ENCODE data around the gene SND1. TPM values are rescaled to one million over a fixed set of nuclear protein-coding genes. Genes with fewer than 3 reads are reported as not detected.

Gene SND1
- total and polyA plus RNA-seq, 5 donors from 2014 or later, result 84.4 to 121 (median 86.9) TPM

- Histone ChIP-seq H3K9me3 (ENCODE audit: control insufficient read depth in 2 of 2, low read length in 2 of 2) (no peaks in the 10 kb centered on the region), H3K4me3 (ENCODE audit: low read depth, low read length) (no peak overlapping the region), H3K36me3 (ENCODE audit: control insufficient read depth, insufficient read depth, low read length) (peaks cover 2% of the 10 kb centered on the region), H3K27me3 (ENCODE audit: control insufficient read depth, insufficient read depth, low read length) (no peaks in the 10 kb centered on the region), H3K27ac (ENCODE audit: insufficient read depth, low read length, poor library complexity, severe bottlenecking) (no peak overlapping the region), H3K4me1 (ENCODE audit: control insufficient read depth, insufficient read depth, low read length, poor library complexity, severe bottlenecking) (no peaks in the 10 kb centered on the region)
- Mint-ChIP-seq H3K9me3 (peaks cover 0 to 1% (median 0%) of the 10 kb centered on the region in 7 donors), H3K4me1 (peaks cover 5 to 36% (median 33%) of the 10 kb centered on the region in 4 donors), H3K27me3 (no peaks in the 10 kb centered on the region), H3K36me3 (peaks cover 18% of the 10 kb centered on the region), H3K27ac (no peak overlapping the region), H3K4me3 (no peak overlapping the region)
- ATAC-seq (ENCODE audit: low read depth in 2 of 2), result no peak
- no peak for DNase-seq
These were observed 137.0 kb downstream of the SND1 start for GRCh38 chr7:127789031-127789430.

- Mint-ChIP-seq H3K27me3 (no peaks in the 10 kb centered on the region), H3K4me1 (peaks cover 5 to 45% (median 34%) of the 10 kb centered on the region in 4 donors)
These were observed 139.6 kb downstream of the SND1 start for GRCh38 chr7:127791446-127792189.

GRCh38 chr7:127792528-127793342 lies 140.7 kb downstream of the SND1 start:
- peak in 2 of 3 donors; percentile 5 to 33 for DNase-seq
- Histone ChIP-seq H3K27me3 (ENCODE audit: control insufficient read depth, insufficient read depth, low read length) (no peaks in the 10 kb centered on the region), H3K36me3 (ENCODE audit: control insufficient read depth, insufficient read depth, low read length) (peaks cover 4% of the 10 kb centered on the region), H3K27ac (ENCODE audit: insufficient read depth, low read length, poor library complexity, severe bottlenecking) (no peak overlapping the region), H3K4me3 (ENCODE audit: low read depth, low read length) (no peak overlapping the region), H3K9me3 (ENCODE audit: control insufficient read depth in 2 of 2, low read length in 2 of 2) (no peaks in the 10 kb centered on the region), H3K4me1 (ENCODE audit: control insufficient read depth, insufficient read depth, low read length, poor library complexity, severe bottlenecking) (no peaks in the 10 kb centered on the region)
- Mint-ChIP-seq H3K9me3 (peaks cover 0 to 1% (median 0%) of the 10 kb centered on the region in 7 donors), H3K4me1 (peaks cover 5 to 35% (median 25%) of the 10 kb centered on the region in 4 donors), H3K27me3 (no peaks in the 10 kb centered on the region), H3K36me3 (peaks cover 10% of the 10 kb centered on the region), H3K27ac (no peak overlapping the region), H3K4me3 (no peak overlapping the region)
- no peak for ATAC-seq (ENCODE audit: low read depth in 2 of 2)

More at GRCh38 chr7:127791446-127792189, 139.6 kb downstream of the SND1 start:
- DNase-seq (no peak), ATAC-seq (ENCODE audit: low read depth in 2 of 2) (no peak)
- Mint-ChIP-seq H3K27ac (peak overlapping the region in 1 of 3 donors; percentile 60), H3K9me3 (peaks cover 0 to 1% (median 0%) of the 10 kb centered on the region in 7 donors), H3K4me3 (no peak overlapping the region), H3K36me3 (peaks cover 10% of the 10 kb centered on the region)
- no peaks in the 10 kb centered on the region for H3K4me1 ChIP-seq (ENCODE audit: control insufficient read depth, insufficient read depth, low read length, poor library complexity, severe bottlenecking)
- H3K4me3 ChIP-seq (ENCODE audit: low read depth, low read length), result no peak overlapping the region
- H3K36me3 ChIP-seq (ENCODE audit: control insufficient read depth, insufficient read depth, low read length), result peaks cover 4% of the 10 kb centered on the region
- no peaks in the 10 kb centered on the region for H3K9me3 ChIP-seq (ENCODE audit: control insufficient read depth in 2 of 2, low read length in 2 of 2)
- H3K27ac ChIP-seq (ENCODE audit: insufficient read depth, low read length, poor library complexity, severe bottlenecking), result no peak overlapping the region
- no peaks in the 10 kb centered on the region for H3K27me3 ChIP-seq (ENCODE audit: control insufficient read depth, insufficient read depth, low read length)

GRCh38 chr7:127793582-127793981 lies 141.6 kb downstream of the SND1 start:
- peaks cover 10% of the 10 kb centered on the region for H3K36me3 Mint-ChIP-seq
- ATAC-seq (ENCODE audit: low read depth in 2 of 2) (no peak), DNase-seq (no peak)
- no peaks in the 10 kb centered on the region for H3K9me3 ChIP-seq (ENCODE audit: control insufficient read depth in 2 of 2, low read length in 2 of 2)
- H3K27ac ChIP-seq (ENCODE audit: insufficient read depth, low read length, poor library complexity, severe bottlenecking), result no peak overlapping the region
- H3K27me3 ChIP-seq (ENCODE audit: control insufficient read depth, insufficient read depth, low read length), result no peaks in the 10 kb centered on the region
- H3K27ac Mint-ChIP-seq, result no peak overlapping the region
- no peak overlapping the region for H3K4me3 ChIP-seq (ENCODE audit: low read depth, low read length)
- H3K4me1 Mint-ChIP-seq, result peaks cover 5 to 32% (median 28%) of the 10 kb centered on the region in 4 donors
- peaks cover 0 to 1% (median 0%) of the 10 kb centered on the region in 7 donors for H3K9me3 Mint-ChIP-seq
- H3K36me3 ChIP-seq (ENCODE audit: control insufficient read depth, insufficient read depth, low read length), result peaks cover 4% of the 10 kb centered on the region
- no peaks in the 10 kb centered on the region for H3K27me3 Mint-ChIP-seq
- H3K4me1 ChIP-seq (ENCODE audit: control insufficient read depth, insufficient read depth, low read length, poor library complexity, severe bottlenecking), result no peaks in the 10 kb centered on the region
- no peak overlapping the region for H3K4me3 Mint-ChIP-seq

- no peak overlapping the region for H3K4me3 ChIP-seq (ENCODE audit: low read depth, low read length)
- ATAC-seq (ENCODE audit: low read depth in 2 of 2) (no peak), DNase-seq (no peak)
- H3K27me3 Mint-ChIP-seq, result no peaks in the 10 kb centered on the region
- H3K36me3 ChIP-seq (ENCODE audit: control insufficient read depth, insufficient read depth, low read length), result peaks cover 4% of the 10 kb centered on the region
- H3K27ac Mint-ChIP-seq, result no peak overlapping the region
- H3K36me3 Mint-ChIP-seq, result peaks cover 4% of the 10 kb centered on the region
- no peaks in the 10 kb centered on the region for H3K9me3 ChIP-seq (ENCODE audit: control insufficient read depth in 2 of 2, low read length in 2 of 2)
- peaks cover 5 to 30% (median 27%) of the 10 kb centered on the region in 4 donors for H3K4me1 Mint-ChIP-seq
- H3K9me3 Mint-ChIP-seq, result peaks cover 0 to 1% (median 0%) of the 10 kb centered on the region in 7 donors
- no peak overlapping the region for H3K27ac ChIP-seq (ENCODE audit: insufficient read depth, low read length, poor library complexity, severe bottlenecking)
- no peaks in the 10 kb centered on the region for H3K27me3 ChIP-seq (ENCODE audit: control insufficient read depth, insufficient read depth, low read length)
- no peaks in the 10 kb centered on the region for H3K4me1 ChIP-seq (ENCODE audit: control insufficient read depth, insufficient read depth, low read length, poor library complexity, severe bottlenecking)
- no peak overlapping the region for H3K4me3 Mint-ChIP-seq
These were observed 142.1 kb downstream of the SND1 start for GRCh38 chr7:127794136-127794535.

DNA sequence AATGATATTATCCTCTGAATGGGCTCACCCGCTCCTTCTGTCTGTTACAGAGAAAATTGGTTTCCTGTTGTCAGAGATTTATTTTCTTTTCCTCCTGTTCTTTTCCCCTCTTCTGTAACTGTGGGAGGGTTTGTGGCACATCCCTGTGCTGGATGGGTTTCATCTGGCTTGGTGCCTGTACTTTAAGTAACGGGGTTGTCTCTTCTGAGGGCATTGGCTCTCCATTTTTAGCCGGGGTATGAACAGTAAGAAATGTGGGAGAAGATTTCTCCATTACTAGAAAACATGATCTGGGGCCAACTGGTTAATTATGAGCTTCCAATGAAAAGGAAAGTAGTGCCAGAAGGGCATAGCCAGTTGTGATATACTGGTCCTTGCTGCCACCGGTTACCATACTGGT lies 142.6 kb downstream of the SND1 start:
- Histone ChIP-seq H3K4me1 (ENCODE audit: control insufficient read depth, insufficient read depth, low read length, poor library complexity, severe bottlenecking) (no peaks in the 10 kb centered on the region), H3K9me3 (ENCODE audit: control insufficient read depth in 2 of 2, low read length in 2 of 2) (no peaks in the 10 kb centered on the region), H3K27me3 (ENCODE audit: control insufficient read depth, insufficient read depth, low read length) (no peaks in the 10 kb centered on the region), H3K4me3 (ENCODE audit: low read depth, low read length) (no peak overlapping the region), H3K36me3 (ENCODE audit: control insufficient read depth, insufficient read depth, low read length) (peaks cover 4% of the 10 kb centered on the region), H3K27ac (ENCODE audit: insufficient read depth, low read length, poor library complexity, severe bottlenecking) (no peak overlapping the region)
- Mint-ChIP-seq H3K4me3 (no peak overlapping the region), H3K36me3 (peaks cover 4% of the 10 kb centered on the region), H3K27ac (no peak overlapping the region), H3K4me1 (peaks cover 9 to 33% (median 30%) of the 10 kb centered on the region in 4 donors), H3K9me3 (peaks cover 0 to 1% (median 0%) of the 10 kb centered on the region in 7 donors), H3K27me3 (no peaks in the 10 kb centered on the region)
- ATAC-seq (ENCODE audit: low read depth in 2 of 2) (no peak), DNase-seq (no peak)

DNA sequence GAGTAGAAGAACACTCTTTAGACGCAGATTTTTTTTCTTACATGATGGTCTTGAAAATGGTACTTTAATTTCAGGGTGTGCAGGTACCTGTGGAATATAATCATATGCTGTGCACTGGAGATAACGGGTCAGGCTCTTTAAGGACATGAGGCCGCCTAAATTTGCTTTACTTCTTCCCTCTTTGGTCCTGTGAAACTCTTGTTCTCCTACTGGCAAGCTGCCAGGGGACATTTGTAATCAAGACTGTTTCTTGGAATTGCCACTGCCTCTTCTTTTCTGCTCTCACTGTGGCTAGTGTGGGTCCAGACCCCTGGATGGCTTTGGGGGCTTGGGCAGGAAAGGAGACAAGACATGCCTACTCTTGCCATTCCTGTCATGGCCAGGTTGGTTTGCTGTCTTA lies 146.0 kb downstream of the SND1 start:
- Mint-ChIP-seq H3K4me3 (no peak overlapping the region), H3K4me1 (peaks cover 11 to 29% (median 25%) of the 10 kb centered on the region in 4 donors), H3K9me3 (no peaks in the 10 kb centered on the region), H3K27me3 (no peaks in the 10 kb centered on the region), H3K27ac (peak overlapping the region in 1 of 3 donors; percentile 70), H3K36me3 (peaks cover 3% of the 10 kb centered on the region)
- no peak for DNase-seq
- no peak overlapping the region for H3K4me3 ChIP-seq (ENCODE audit: low read depth, low read length)
- no peaks in the 10 kb centered on the region for H3K27me3 ChIP-seq (ENCODE audit: control insufficient read depth, insufficient read depth, low read length)
- peaks cover 3% of the 10 kb centered on the region for H3K4me1 ChIP-seq (ENCODE audit: control insufficient read depth, insufficient read depth, low read length, poor library complexity, severe bottlenecking)
- no peaks in the 10 kb centered on the region for H3K9me3 ChIP-seq (ENCODE audit: control insufficient read depth in 2 of 2, low read length in 2 of 2)
- ATAC-seq (ENCODE audit: low read depth in 2 of 2), result no peak
- peaks cover 4% of the 10 kb centered on the region for H3K36me3 ChIP-seq (ENCODE audit: control insufficient read depth, insufficient read depth, low read length)
- H3K27ac ChIP-seq (ENCODE audit: insufficient read depth, low read length, poor library complexity, severe bottlenecking), result no peak overlapping the region
